SK-N-SH (cell line): ENCODE measurements around the gene OR1J2. TPM values are rescaled to one million over a fixed set of nuclear protein-coding genes. Genes with fewer than 3 reads are reported as not detected.
"Not testable (repeated sequence)": the region's sequence is repeated elsewhere in the genome, so short reads cannot be mapped to it uniquely, and the experiment has no call there.

Experiments
- CTCF ChIA-PET: fragments of 300-600, 350-600 bp; formaldehyde crosslinking; extraction: SDS; loops from one replicate; lab custom pipeline; 2021; lab: Yijun Ruan, JAX
- POLR2A ChIA-PET: fragments of 350-600 bp; sonication (Branson Sonifier 250); formaldehyde crosslinking; extraction: SDS; loops from one replicate; lab custom pipeline; 2020; ENCODE audit warnings: antibody characterized with exemption, inconsistent platforms; lab: Yijun Ruan, JAX
- DNase-seq: peaks from one replicate; pipeline ENCODE4 v3.0.0; 2012
- H2AFZ ChIP-seq: fragments of 200-600 bp; sonication (generic); 2 replicates; pipeline ENCODE4 v1.8.1; 2016; ENCODE audit warnings: antibody characterized with exemption, mild to moderate bottlenecking, low read depth
- H3F3A ChIP-seq: fragments of 200-600 bp; sonication (generic); replicated peaks from 2 replicates; pipeline ENCODE3; 2016; ENCODE audit warnings: antibody characterized with exemption, mild to moderate bottlenecking; ENCODE audit not compliant: insufficient read depth
- H3K27ac ChIP-seq, 2 experiments: fragments of 200-500 bp in 1 of 2; fragments of 200-600 bp in 1 of 2; sonication (Bioruptor generic) in 1 of 2; sonication (generic), shearing (Covaris generic) in 1 of 2; 2 replicates each; pipeline versions ENCODE4 v1.5.1 to v1.6.1; 2014 to 2016; ENCODE audit warnings: low read depth in 2 of 2, inconsistent platforms in 1 of 2, low read length in 1 of 2, mild to moderate bottlenecking in 1 of 2, mixed read lengths in 1 of 2
- H3K27me3 ChIP-seq: fragments of 200-600 bp; sonication (generic), shearing (Covaris generic); 2 replicates; pipeline ENCODE4 v1.6.1; 2016; ENCODE audit warnings: mixed run types; ENCODE audit not compliant: insufficient read depth
- H3K36me3 ChIP-seq, 2 experiments: fragments of 200-500 bp in 1 of 2; fragments of 200-600 bp in 1 of 2; sonication (Bioruptor generic) in 1 of 2; sonication (generic) in 1 of 2; replicated peaks in 1 of 2; 2 replicates each; pipeline versions ENCODE3 to v1.5.1; 2014 to 2016; ENCODE audit warnings: low read length in 1 of 2, mild to moderate bottlenecking in 1 of 2; ENCODE audit not compliant: insufficient read depth in 2 of 2, control insufficient read depth in 1 of 2
- H3K4me1 ChIP-seq, 2 experiments: fragments of 200-500 bp in 1 of 2; fragments of 200-600 bp in 1 of 2; sonication (Bioruptor generic) in 1 of 2; sonication (generic), shearing (Covaris generic) in 1 of 2; 2 replicates each; pipeline versions ENCODE4 v1.5.1 to v1.6.1; 2014 to 2016; ENCODE audit warnings: low read depth in 1 of 2, low read length in 1 of 2, mixed run types in 1 of 2; ENCODE audit not compliant: insufficient read depth in 2 of 2, control insufficient read depth in 1 of 2
- H3K4me2 ChIP-seq: fragments of 200-600 bp; sonication (generic), shearing (Covaris generic); 2 replicates; pipeline ENCODE4 v1.6.1; 2017; ENCODE audit warnings: mixed run types
- H3K4me3 ChIP-seq, 2 experiments: fragments of 200-500 bp in 1 of 2; fragments of 200-600 bp in 1 of 2; sonication (Bioruptor generic) in 1 of 2; sonication (generic), shearing (Covaris generic) in 1 of 2; 2 replicates each; pipeline versions ENCODE4 v1.5.1 to v1.8.1; 2014 to 2016; ENCODE audit warnings: low read depth in 2 of 2, inconsistent platforms in 1 of 2, low read length in 1 of 2, mild to moderate bottlenecking in 1 of 2, mixed read lengths in 1 of 2, moderate library complexity in 1 of 2
- H3K79me2 ChIP-seq: fragments of 200-600 bp; sonication (generic); 2 replicates; pipeline ENCODE4 v1.8.1; 2017; ENCODE audit warnings: mild to moderate bottlenecking; ENCODE audit not compliant: insufficient read depth
- H3K9ac ChIP-seq: fragments of 200-600 bp; sonication (generic); 2 replicates; pipeline ENCODE4 v1.6.1; 2017; ENCODE audit warnings: mixed run types
- H3K9me2 ChIP-seq: fragments of 200-600 bp; sonication (generic); 2 replicates; pipeline ENCODE4 v1.6.1; 2017; ENCODE audit warnings: mixed run types
- H3K9me3 ChIP-seq: fragments of 200-600 bp; sonication (generic); 2 replicates; pipeline ENCODE4 v1.6.1; 2017; ENCODE audit warnings: mixed run types, mild to moderate bottlenecking, moderate library complexity
- H4K20me1 ChIP-seq: fragments of 200-600 bp; sonication (generic); 2 replicates; pipeline ENCODE4 v1.6.1; 2017; ENCODE audit warnings: mild to moderate bottlenecking, mixed run types; ENCODE audit not compliant: insufficient read depth
- CHD2 ChIP-seq: fragments of 150-350 bp; IDR thresholded peaks from 2 replicates; pipeline ENCODE4 v1.6.1; 2018; ENCODE audit warnings: low read length; ENCODE audit not compliant: partially characterized antibody
- EP300 ChIP-seq, 2 experiments: IDR thresholded peaks; 2 replicates each; pipeline versions ENCODE4 v1.4.0 to v1.6.1; 2012; ENCODE audit warnings: borderline replicate concordance in 1 of 2, low read depth in 1 of 2, low read length in 1 of 2
- GABPA ChIP-seq: IDR thresholded peaks from 2 replicates; pipeline ENCODE4 v1.4.0; 2012; ENCODE audit warnings: low read depth, mild to moderate bottlenecking
- GATA2 ChIP-seq: sonication (generic); formaldehyde crosslinking; IDR thresholded peaks from 2 replicates; pipeline ENCODE4 v1.5.0; 2020; ENCODE audit warnings: mild to moderate bottlenecking, missing genetic modification reagents
- NFIC ChIP-seq: IDR thresholded peaks from 2 replicates; pipeline ENCODE4 v1.4.0; 2012; ENCODE audit warnings: borderline replicate concordance
- NRF1 ChIP-seq: IDR thresholded peaks from 2 replicates; pipeline ENCODE4 v1.6.1; 2012; ENCODE audit warnings: low read depth, mild to moderate bottlenecking, low read length
- POLR2AphosphoS5 ChIP-seq: IDR thresholded peaks from 2 replicates; pipeline ENCODE4 v1.6.1; 2012; ENCODE audit warnings: low read depth, low read length
- RFX5 ChIP-seq: IDR thresholded peaks from 2 replicates; pipeline ENCODE4 v1.6.1; 2012; ENCODE audit warnings: mild to moderate bottlenecking, improper control_type of control experiment, low read length
- SIN3A ChIP-seq: IDR thresholded peaks from 2 replicates; pipeline ENCODE4 v1.6.1; 2012; ENCODE audit warnings: low read depth, mild to moderate bottlenecking, low read length, moderate library complexity, borderline replicate concordance
- TAF1 ChIP-seq: IDR thresholded peaks from 2 replicates; pipeline ENCODE4 v1.6.1; 2012; ENCODE audit warnings: low read depth, mild to moderate bottlenecking, low read length, moderate library complexity, borderline replicate concordance
- YY1 ChIP-seq: IDR thresholded peaks from 2 replicates; pipeline ENCODE4 v1.4.0; 2012; ENCODE audit warnings: low read depth, mild to moderate bottlenecking
- WGBS: methylation state at CpG from one replicate; pipeline ENCODE4 v1.1.6; 2017; ENCODE audit warnings: low lambda C conversion rate; 5-methylcytosine and 5-hydroxymethylcytosine counted together
- polyA plus RNA-seq, 3 experiments: library from polyadenylated mRNA; depleted of rRNA; stranded (reverse); fragments of >200 nt; gene quantifications; 2 replicates each; pipeline ENCODE4 v1.2.3, GENCODE V29; 2012
- TF ChIP-seq, protein P1 (sequence below): IDR thresholded peaks from 2 replicates; pipeline ENCODE4; 2012
- TF ChIP-seq, protein P2 (sequence below): IDR thresholded peaks from 2 replicates; pipeline ENCODE4 v1.4.0; 2012; ENCODE audit warnings: low read depth
- TF ChIP-seq, protein P3 (sequence below): IDR thresholded peaks from 2 replicates; pipeline ENCODE4 v1.6.1; 2012; ENCODE audit warnings: mild to moderate bottlenecking, low read depth, low read length, moderate library complexity
- TF ChIP-seq, protein P4 (sequence below): fragments of 150-350 bp; IDR thresholded peaks from 2 replicates; pipeline ENCODE4 v1.6.1; 2016; ENCODE audit warnings: mild to moderate bottlenecking, low read depth, low read length

The OR1J2 gene
- polyA plus RNA-seq, 1 of the 3 experiments (the other 2 are of a cell fraction) = not detected

DNA sequence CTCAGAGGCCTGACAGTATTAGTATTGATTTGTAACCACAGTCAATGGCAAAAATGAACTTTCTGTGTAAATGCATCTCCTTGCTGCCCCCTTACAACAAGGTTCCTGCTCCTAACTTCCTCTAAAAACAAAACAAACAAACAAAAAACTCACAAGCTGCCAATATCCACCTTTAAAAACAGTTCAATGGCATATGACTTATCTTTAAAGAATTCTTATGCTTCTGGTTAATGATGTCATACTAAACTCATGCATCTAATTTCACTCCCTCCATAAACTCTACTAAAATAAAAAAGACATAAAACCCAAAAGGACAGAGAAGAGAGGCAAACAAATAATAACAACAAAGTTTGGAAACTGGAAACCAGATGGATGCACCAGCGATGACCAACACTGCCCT lies 25.5 kb downstream of the OR1J2 start:
- no peak for DNase-seq
- whole genome bisulfite sequencing = 19% methylated on average over 1 of the region's 1 CpG

DNA sequence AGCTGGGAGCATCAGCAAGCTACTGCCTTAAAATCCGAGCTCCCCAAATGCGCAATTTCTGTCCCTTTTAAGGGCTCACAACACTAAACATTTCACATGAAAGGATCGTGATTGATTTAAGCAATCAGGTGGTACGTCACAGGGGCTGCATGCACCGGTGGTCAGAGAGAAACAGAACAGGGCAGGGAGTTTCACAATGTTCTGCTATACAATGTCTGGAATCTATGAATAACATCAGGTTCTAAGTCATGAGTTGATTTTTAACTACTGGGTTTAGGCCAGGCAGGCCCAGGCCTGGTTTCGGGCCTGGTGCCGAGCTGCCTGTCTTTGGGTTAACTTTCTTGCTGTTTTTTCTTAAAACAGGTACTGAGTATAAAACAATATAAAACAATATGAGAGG lies 26.5 kb downstream of the OR1J2 start:
- H3K4me2 ChIP-seq, H3K4me3 ChIP-seq, H3F3A ChIP-seq, H4K20me1 ChIP-seq, H3K79me2 ChIP-seq, CTCF ChIA-PET, POLR2A ChIA-PET, H3K9me3 ChIP-seq, H3K36me3 ChIP-seq, H3K9me2 ChIP-seq, DNase-seq, H3K27ac ChIP-seq, H3K27me3 ChIP-seq, H3K4me1 ChIP-seq, H2AFZ ChIP-seq, H3K9ac ChIP-seq: not testable (repeated sequence)
- 16% methylated on average over 7 of the region's 7 CpGs for WGBS

More for the DNA sequence above, 25.5 kb downstream of the OR1J2 start:
- POLR2A ChIA-PET = no interaction called here
- CTCF ChIA-PET = no interaction called here
- Histone ChIP-seq H2AFZ (no peak overlapping the region), H3K4me3 (no peak overlapping the region), H3K9ac (no peak overlapping the region), H3K27me3 (peaks cover 10% of the 10 kb centered on the region; the same call in 1 of the 2 replicates), H4K20me1 (no peaks in the 10 kb centered on the region), H3K27ac (no peak overlapping the region), H3K36me3 (no peaks in the 10 kb centered on the region), H3K9me2 (no peaks in the 10 kb centered on the region), H3F3A (no peaks in the 10 kb centered on the region), H3K9me3 (no peaks in the 10 kb centered on the region), H3K4me1 (no peaks in the 10 kb centered on the region), H3K79me2 (no peaks in the 10 kb centered on the region), H3K4me2 (no peak overlapping the region)
- TF ChIP-seq, protein P1, sequence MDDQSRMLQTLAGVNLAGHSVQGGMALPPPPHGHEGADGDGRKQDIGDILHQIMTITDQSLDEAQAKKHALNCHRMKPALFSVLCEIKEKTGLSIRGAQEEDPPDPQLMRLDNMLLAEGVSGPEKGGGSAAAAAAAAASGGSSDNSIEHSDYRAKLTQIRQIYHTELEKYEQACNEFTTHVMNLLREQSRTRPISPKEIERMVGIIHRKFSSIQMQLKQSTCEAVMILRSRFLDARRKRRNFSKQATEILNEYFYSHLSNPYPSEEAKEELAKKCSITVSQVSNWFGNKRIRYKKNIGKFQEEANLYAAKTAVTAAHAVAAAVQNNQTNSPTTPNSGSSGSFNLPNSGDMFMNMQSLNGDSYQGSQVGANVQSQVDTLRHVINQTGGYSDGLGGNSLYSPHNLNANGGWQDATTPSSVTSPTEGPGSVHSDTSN = no peak
- no peak for TF ChIP-seq SIN3A
- TF ChIP-seq, protein P2, sequence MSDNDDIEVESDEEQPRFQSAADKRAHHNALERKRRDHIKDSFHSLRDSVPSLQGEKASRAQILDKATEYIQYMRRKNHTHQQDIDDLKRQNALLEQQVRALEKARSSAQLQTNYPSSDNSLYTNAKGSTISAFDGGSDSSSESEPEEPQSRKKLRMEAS = no peak
- no peak for TF ChIP-seq NFIC
- no peak for TF ChIP-seq POLR2AphosphoS5
- no peak for TF ChIP-seq YY1
- TF ChIP-seq GATA2 (CRISPR knock-in tag) = no peak
- TF ChIP-seq TAF1 = no peak
- TF ChIP-seq CHD2 = no peak
- no peak for TF ChIP-seq EP300 (IDR thresholded peaks at IDR 0.05; ENCODE audit: borderline replicate concordance in 1 of 2, low read depth in 1 of 2, low read length in 1 of 2)

DNA sequence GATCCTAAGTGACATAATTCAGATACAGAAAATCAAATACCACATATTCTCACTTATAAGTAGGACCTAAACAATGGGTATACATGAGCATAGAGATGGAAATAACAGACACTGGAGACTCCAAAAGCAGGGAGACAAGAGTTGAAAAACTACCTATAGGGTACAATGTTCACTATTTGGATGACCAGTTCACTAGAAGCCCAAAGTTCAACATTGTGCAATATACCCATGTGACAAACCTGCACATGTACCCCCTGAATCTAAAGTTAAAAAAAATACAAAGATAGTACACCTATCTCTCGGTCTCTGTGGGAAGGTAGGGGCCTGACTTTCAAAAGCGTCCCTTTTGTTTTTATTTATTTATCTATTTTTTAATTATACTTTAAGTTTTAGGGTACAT lies 28.2 kb downstream of the OR1J2 start:
- Histone ChIP-seq H3K27ac (no peak overlapping the region), H3K9me2 (no peaks in the 10 kb centered on the region), H3K4me2 (no peak overlapping the region), H3K4me1 (no peaks in the 10 kb centered on the region), H4K20me1 (no peaks in the 10 kb centered on the region), H3K9me3 (no peaks in the 10 kb centered on the region), H3K9ac (no peak overlapping the region), H3F3A (no peaks in the 10 kb centered on the region), H3K36me3 (no peaks in the 10 kb centered on the region), H2AFZ (no peak overlapping the region), H3K27me3 (peaks cover 10% of the 10 kb centered on the region; the same call in 1 of the 2 replicates), H3K4me3 (no peak overlapping the region), H3K79me2 (no peaks in the 10 kb centered on the region)
- 7% methylated on average over 2 of the region's 2 CpGs for WGBS
- CTCF ChIA-PET = no interaction called here
- no peak for DNase-seq
- POLR2A ChIA-PET = no interaction called here
- TF ChIP-seq, protein P3, sequence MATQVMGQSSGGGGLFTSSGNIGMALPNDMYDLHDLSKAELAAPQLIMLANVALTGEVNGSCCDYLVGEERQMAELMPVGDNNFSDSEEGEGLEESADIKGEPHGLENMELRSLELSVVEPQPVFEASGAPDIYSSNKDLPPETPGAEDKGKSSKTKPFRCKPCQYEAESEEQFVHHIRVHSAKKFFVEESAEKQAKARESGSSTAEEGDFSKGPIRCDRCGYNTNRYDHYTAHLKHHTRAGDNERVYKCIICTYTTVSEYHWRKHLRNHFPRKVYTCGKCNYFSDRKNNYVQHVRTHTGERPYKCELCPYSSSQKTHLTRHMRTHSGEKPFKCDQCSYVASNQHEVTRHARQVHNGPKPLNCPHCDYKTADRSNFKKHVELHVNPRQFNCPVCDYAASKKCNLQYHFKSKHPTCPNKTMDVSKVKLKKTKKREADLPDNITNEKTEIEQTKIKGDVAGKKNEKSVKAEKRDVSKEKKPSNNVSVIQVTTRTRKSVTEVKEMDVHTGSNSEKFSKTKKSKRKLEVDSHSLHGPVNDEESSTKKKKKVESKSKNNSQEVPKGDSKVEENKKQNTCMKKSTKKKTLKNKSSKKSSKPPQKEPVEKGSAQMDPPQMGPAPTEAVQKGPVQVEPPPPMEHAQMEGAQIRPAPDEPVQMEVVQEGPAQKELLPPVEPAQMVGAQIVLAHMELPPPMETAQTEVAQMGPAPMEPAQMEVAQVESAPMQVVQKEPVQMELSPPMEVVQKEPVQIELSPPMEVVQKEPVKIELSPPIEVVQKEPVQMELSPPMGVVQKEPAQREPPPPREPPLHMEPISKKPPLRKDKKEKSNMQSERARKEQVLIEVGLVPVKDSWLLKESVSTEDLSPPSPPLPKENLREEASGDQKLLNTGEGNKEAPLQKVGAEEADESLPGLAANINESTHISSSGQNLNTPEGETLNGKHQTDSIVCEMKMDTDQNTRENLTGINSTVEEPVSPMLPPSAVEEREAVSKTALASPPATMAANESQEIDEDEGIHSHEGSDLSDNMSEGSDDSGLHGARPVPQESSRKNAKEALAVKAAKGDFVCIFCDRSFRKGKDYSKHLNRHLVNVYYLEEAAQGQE = no peak
- TF ChIP-seq NRF1 = no peak
- TF ChIP-seq, protein P2 = no peak
- TF ChIP-seq, protein P4, sequence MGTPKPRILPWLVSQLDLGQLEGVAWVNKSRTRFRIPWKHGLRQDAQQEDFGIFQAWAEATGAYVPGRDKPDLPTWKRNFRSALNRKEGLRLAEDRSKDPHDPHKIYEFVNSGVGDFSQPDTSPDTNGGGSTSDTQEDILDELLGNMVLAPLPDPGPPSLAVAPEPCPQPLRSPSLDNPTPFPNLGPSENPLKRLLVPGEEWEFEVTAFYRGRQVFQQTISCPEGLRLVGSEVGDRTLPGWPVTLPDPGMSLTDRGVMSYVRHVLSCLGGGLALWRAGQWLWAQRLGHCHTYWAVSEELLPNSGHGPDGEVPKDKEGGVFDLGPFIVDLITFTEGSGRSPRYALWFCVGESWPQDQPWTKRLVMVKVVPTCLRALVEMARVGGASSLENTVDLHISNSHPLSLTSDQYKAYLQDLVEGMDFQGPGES = no peak
- TF ChIP-seq CHD2 = no peak
- no peak for TF ChIP-seq GATA2 (CRISPR knock-in tag)
- no peak for TF ChIP-seq GABPA
- no peak for TF ChIP-seq POLR2AphosphoS5
- TF ChIP-seq RFX5 = no peak
